T-helper 22 cell (primary cell): ENCODE data around the gene CEACAM3.

ENCODE experiments used
- DNase-seq: peaks from one replicate; pipeline ENCODE4 v3.0.0-alpha.2; 2020; ENCODE audit warnings: low read depth

The CEACAM3 gene

DNA sequence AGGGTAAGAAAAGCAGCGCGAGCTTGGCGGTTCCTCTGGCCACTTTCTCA, 48.4 kb downstream of the CEACAM3 start, which contains the start of gene DMRTC2:
TSS of gene DMRTC2 (plus strand) at position 42 of the 50 bp plus-strand sequence. CDS start 2,387 bp downstream, outside the sequence.
- DNase-seq = no peak

GRCh38 chr19:41845051-41845590, 48.7 kb downstream of the CEACAM3 start:
- no peak for DNase-seq

DNA sequence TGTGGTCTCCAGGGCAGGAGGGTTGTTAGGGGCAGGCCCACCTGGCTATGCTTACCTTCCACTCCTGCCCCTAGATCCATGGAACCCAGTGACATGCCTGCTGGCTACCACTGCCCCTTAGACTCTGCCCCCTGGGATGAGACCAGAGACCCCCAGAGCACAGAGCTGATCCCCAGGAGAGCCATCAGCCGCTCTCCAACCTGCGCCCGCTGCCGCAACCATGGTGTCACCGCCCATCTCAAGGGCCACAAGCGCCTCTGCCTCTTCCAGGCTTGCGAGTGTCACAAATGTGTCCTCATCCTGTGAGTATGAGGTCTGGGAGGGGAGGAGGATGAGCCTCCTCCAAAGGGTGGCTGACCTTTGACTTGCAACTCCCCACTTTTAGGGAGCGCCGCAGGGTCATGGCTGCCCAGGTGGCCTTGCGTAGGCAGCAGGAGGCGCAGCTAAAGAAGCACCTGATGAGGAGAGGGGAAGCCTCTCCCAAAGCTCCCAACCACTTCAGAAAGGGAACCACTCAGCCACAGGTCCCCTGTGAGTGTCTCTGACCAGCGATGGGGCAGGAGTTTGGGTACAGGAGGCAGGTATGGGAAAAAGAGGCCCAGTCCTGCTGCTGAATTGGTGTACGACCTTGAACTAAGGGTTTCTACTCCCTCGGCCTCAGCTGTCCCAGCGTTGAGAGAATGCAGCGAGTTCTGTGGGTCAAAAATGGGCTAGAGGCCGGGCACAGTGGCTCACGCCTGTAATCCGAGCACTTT, 51.1 kb downstream of the CEACAM3 start:
- DNase-seq = no peak

- no peak for DNase-seq
These were observed 52.3 kb downstream of the CEACAM3 start for GRCh38 chr19:41848666-41849065.

GRCh38 chr19:41849067-41849466, 52.7 kb downstream of the CEACAM3 start:
- DNase-seq = no peak

- no peak for DNase-seq
These were observed 54.0 kb downstream of the CEACAM3 start for GRCh38 chr19:41850381-41850780.

DNA sequence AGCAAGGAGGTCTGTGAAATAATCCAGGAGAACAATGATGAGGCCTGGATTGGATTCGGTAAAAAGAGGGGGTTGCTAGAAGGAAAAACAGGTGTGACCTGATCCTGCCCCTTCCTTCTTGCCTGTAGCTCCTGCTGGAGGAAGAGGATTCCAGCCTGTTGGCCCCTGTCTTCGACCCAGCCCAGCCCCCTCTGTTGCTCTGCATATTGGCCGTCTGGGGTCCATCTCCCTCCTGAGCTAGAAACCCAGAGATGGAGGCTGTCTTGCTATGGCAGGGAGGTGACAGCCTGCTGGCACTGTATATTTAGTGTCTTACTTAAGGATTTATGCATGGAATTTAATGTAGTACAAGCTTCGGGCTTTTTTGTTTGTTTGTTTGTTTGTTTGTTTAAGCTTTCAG, 55.1 kb downstream of the CEACAM3 start:
- no peak for DNase-seq

GRCh38 chr19:41853344-41853743, 57.0 kb downstream of the CEACAM3 start:
- DNase-seq = no peak

DNA sequence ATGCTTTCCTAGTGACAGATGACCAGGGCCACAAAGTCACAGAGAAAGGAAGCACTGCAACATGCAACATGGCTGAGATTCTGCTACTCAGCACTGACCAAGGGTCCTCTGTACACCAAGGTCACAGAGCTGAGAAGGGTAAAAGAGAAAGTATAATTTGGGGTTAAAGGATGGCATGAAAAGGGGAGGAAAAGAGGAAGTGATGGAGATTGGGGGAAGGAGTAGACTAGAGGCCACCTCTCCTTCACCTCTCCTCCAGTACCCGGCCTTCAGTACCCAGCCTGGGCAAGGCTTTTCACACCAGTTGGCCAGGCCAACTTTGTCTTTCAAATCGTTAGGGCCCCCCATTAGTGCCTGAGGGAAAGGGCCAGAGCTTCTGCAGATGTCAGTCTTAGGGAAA, 57.4 kb downstream of the CEACAM3 start:
- no peak for DNase-seq

GRCh38 chr19:41859213-41859617, 62.8 kb downstream of the CEACAM3 start:
- DNase-seq = no peak

GRCh38 chr19:41859618-41860418, 63.4 kb downstream of the CEACAM3 start, which contains the start of gene RPS19:
Gene RPS19, plus strand, starts transcription at chr19:41860255. Its CDS starts 520 bp downstream, at chr19:41860775.
- DNase-seq = peak; percentile 94

GRCh38 chr19:41860419-41861115, 64.2 kb downstream of the CEACAM3 start:
- DNase-seq = no peak
